A549 (cell line): Measurements from ENCODE around the gene SEPTIN10. TPM values are rescaled to one million over a fixed set of nuclear protein-coding genes. Genes with fewer than 3 reads are reported as not detected.

ENCODE experiments used
- ATAC-seq, 2 experiments: fragments of 200-7000 bp in 1 of 2; fragments of >200 bp in 1 of 2; cut with Nextera tagmentation in 1 of 2; cut with Tn5 transposase in 1 of 2; 3 replicates each; pipeline versions ENCODE4 v1.8.0 to v1.9.1; 2018 to 2020; ENCODE audit warnings: mild to moderate bottlenecking in 1 of 2, moderate library complexity in 1 of 2
- CTCF ChIA-PET: fragments of 300-600 bp; sonication (Branson Sonifier 250); formaldehyde crosslinking; extraction: SDS; loops from one replicate; lab custom pipeline; 2021; ENCODE audit warnings: antibody characterized with exemption, inconsistent platforms; lab: Yijun Ruan, JAX
- POLR2A ChIA-PET: fragments of 350-600 bp; formaldehyde crosslinking; extraction: SDS; loops from one replicate; lab custom pipeline; 2021; ENCODE audit warnings: antibody characterized with exemption, inconsistent platforms; lab: Yijun Ruan, JAX
- DNase-seq, 2 experiments: peaks; one replicate each; pipeline versions ENCODE4 v3.0.0 to v3.0.0-alpha.2; 2011 to 2016; ENCODE audit warnings: low read depth in 1 of 2, low spot score in 1 of 2
- FAIRE-seq: peaks from 2 replicates; lab custom pipeline; 2011; peaks lifted over from hg19 to GRCh38; lab: Jason Lieb, UNC
- H3K27ac ChIP-seq, 2 experiments: fragments of >200 bp; sonication (Bioruptor Twin); formaldehyde crosslinking; 3 replicates each; pipeline ENCODE4 v1.5.1; 2016 to 2017
- H3K4me1 ChIP-seq: fragments of >200 bp; sonication (Bioruptor Twin); formaldehyde crosslinking; 3 replicates; pipeline ENCODE4 v1.6.1; 2016
- H3K4me2 ChIP-seq: fragments of >200 bp; sonication (Bioruptor Twin); formaldehyde crosslinking; 3 replicates; pipeline ENCODE4 v1.6.1; 2016
- H3K4me3 ChIP-seq: fragments of >200 bp; sonication (Bioruptor Twin); formaldehyde crosslinking; 3 replicates; pipeline ENCODE4 v1.5.1; 2016
- H3K9me3 ChIP-seq: fragments of >200 bp; sonication (Bioruptor Twin); formaldehyde crosslinking; 3 replicates; pipeline ENCODE4 v1.6.1; 2016
- BCL3 ChIP-seq: fragments of >200 bp; sonication (Bioruptor Twin); formaldehyde crosslinking; IDR thresholded peaks from 3 replicates; pipeline ENCODE4 v1.6.1; 2016
- BHLHE40 ChIP-seq: IDR thresholded peaks from 2 replicates; pipeline ENCODE4 v1.6.1; 2012; ENCODE audit warnings: low read depth, low read length, inconsistent platforms
- CBX2 ChIP-seq: fragments of 200-600 bp; sonication (generic); IDR thresholded peaks from 2 replicates; pipeline ENCODE4 v1.6.1; 2016; ENCODE audit warnings: low read depth, mild to moderate bottlenecking, borderline replicate concordance
- CBX8 ChIP-seq: fragments of 200-600 bp; sonication (generic); IDR thresholded peaks from 2 replicates; pipeline ENCODE4 v1.6.1; 2016
- CHD2 ChIP-seq: fragments of 150-350 bp; IDR thresholded peaks from 2 replicates; pipeline ENCODE4 v1.6.1; 2014; ENCODE audit warnings: low read length; ENCODE audit not compliant: partially characterized antibody
- CHD4 ChIP-seq: fragments of 200-600 bp; sonication (generic); IDR thresholded peaks from 2 replicates; pipeline ENCODE4 v1.6.1; 2016; ENCODE audit warnings: antibody characterized with exemption, mild to moderate bottlenecking, borderline replicate concordance
- CTCF ChIP-seq: fragments of >200 bp; sonication (Bioruptor Twin); formaldehyde crosslinking; IDR thresholded peaks from 3 replicates; pipeline ENCODE4 v1.5.1; 2016
- E2F6 ChIP-seq: IDR thresholded peaks from 2 replicates; pipeline ENCODE4 v1.6.1; 2012; ENCODE audit warnings: low read depth, borderline replicate concordance
- EHF ChIP-seq: fragments of 250-450 bp; sonication (Bioruptor Pico); IDR thresholded peaks from 2 replicates; pipeline ENCODE4 v1.5.0; 2020; ENCODE audit warnings: mild to moderate bottlenecking
- EHMT2 ChIP-seq: fragments of 200-600 bp; sonication (generic); IDR thresholded peaks from 2 replicates; pipeline ENCODE4 v1.6.1; 2016; ENCODE audit warnings: antibody characterized with exemption, low read depth, mild to moderate bottlenecking, moderate library complexity
- EP300 ChIP-seq, 2 experiments: fragments of >200 bp; sonication (Bioruptor Twin); formaldehyde crosslinking; IDR thresholded peaks; 2 replicates in 1 of 2; 3 replicates in 1 of 2; pipeline ENCODE4 v1.6.1; 2016 to 2017
- ESRRA ChIP-seq: fragments of 150-350 bp; IDR thresholded peaks from 2 replicates; pipeline ENCODE4 v1.6.1; 2014; ENCODE audit warnings: mild to moderate bottlenecking, low read length, borderline replicate concordance
- FOSL2 ChIP-seq, 2 experiments: fragments of 450-650 bp in 1 of 2; fragments of >200 bp in 1 of 2; sonication (Bioruptor Twin) in 1 of 2; formaldehyde crosslinking; IDR thresholded peaks; 2 replicates each; pipeline versions ENCODE4 v1.5.0 to v1.6.1; 2016 to 2020; ENCODE audit warnings: mild to moderate bottlenecking in 1 of 2, moderate library complexity in 1 of 2
- FOXS1 ChIP-seq: fragments of 250-450 bp; sonication (Bioruptor Pico); IDR thresholded peaks from 2 replicates; pipeline ENCODE4 v1.5.0; 2020; ENCODE audit warnings: mild to moderate bottlenecking, moderate library complexity
- GATA3 ChIP-seq: IDR thresholded peaks from 2 replicates; pipeline ENCODE4 v1.6.1; 2012; ENCODE audit warnings: borderline replicate concordance
- HES2 ChIP-seq: fragments of >200 bp; sonication (Bioruptor Twin); formaldehyde crosslinking; IDR thresholded peaks from 2 replicates; pipeline ENCODE4 v1.6.1; 2016
- HOXA7 ChIP-seq: fragments of 250-450 bp; sonication (Bioruptor Pico); IDR thresholded peaks from 2 replicates; pipeline ENCODE4 v1.5.0; 2020; ENCODE audit warnings: mild to moderate bottlenecking, moderate library complexity
- JUN ChIP-seq, 2 experiments: fragments of >200 bp; sonication (Bioruptor Twin); formaldehyde crosslinking; IDR thresholded peaks; 2 replicates in 1 of 2; 3 replicates in 1 of 2; pipeline ENCODE4 v1.6.1; 2016 to 2017
- JUNB ChIP-seq: fragments of >200 bp; sonication (Bioruptor Twin); formaldehyde crosslinking; IDR thresholded peaks from 2 replicates; pipeline ENCODE4 v1.6.1; 2016
- MAFK ChIP-seq: fragments of 450-650 bp; IDR thresholded peaks from 2 replicates; pipeline ENCODE4 v1.6.1; 2014; ENCODE audit not compliant: partially characterized antibody
- MAZ ChIP-seq: fragments of 150-350 bp; IDR thresholded peaks from 2 replicates; pipeline ENCODE4 v1.6.1; 2014; ENCODE audit warnings: antibody characterized with exemption, low read depth, low read length, borderline replicate concordance
- NFE2L2 ChIP-seq: fragments of 150-350 bp; conservative IDR thresholded peaks from 2 replicates; pipeline ENCODE4 v1.6.1; 2014; ENCODE audit warnings: low read length
- NR3C1 ChIP-seq: fragments of >200 bp; sonication (Bioruptor Twin); formaldehyde crosslinking; IDR thresholded peaks from 3 replicates; pipeline ENCODE4 v1.6.1; 2017
- POLR2A ChIP-seq: IDR thresholded peaks from 2 replicates; pipeline ENCODE4 v1.6.1; 2012; ENCODE audit warnings: mild to moderate bottlenecking, low read length
- RARB ChIP-seq: fragments of 250-450 bp; sonication (Bioruptor Pico); IDR thresholded peaks from 2 replicates; pipeline ENCODE4 v1.8.0; 2021; ENCODE audit warnings: mild to moderate bottlenecking, moderate library complexity
- SMC3 ChIP-seq: fragments of >200 bp; sonication (Bioruptor Twin); formaldehyde crosslinking; IDR thresholded peaks from 3 replicates; pipeline ENCODE4 v1.6.1; 2018; ENCODE audit warnings: inconsistent platforms
- TFCP2L1 ChIP-seq: fragments of 250-450 bp; sonication (Bioruptor Pico); IDR thresholded peaks from 2 replicates; pipeline ENCODE4 v1.5.0; 2021; ENCODE audit warnings: mild to moderate bottlenecking
- TP53 ChIP-seq: fragments of 250-450 bp; sonication (Bioruptor Pico); IDR thresholded peaks from 2 replicates; pipeline ENCODE4 v1.5.0; 2021; ENCODE audit warnings: mild to moderate bottlenecking, moderate library complexity
- ZC3H11A ChIP-seq: fragments of 450-650 bp; IDR thresholded peaks from 2 replicates; pipeline ENCODE4 v1.6.1; 2014; ENCODE audit warnings: antibody characterized with exemption, mild to moderate bottlenecking
- ZFP36 ChIP-seq: fragments of 450-650 bp; IDR thresholded peaks from 2 replicates; pipeline ENCODE4 v1.6.1; 2014; ENCODE audit warnings: borderline replicate concordance; ENCODE audit not compliant: partially characterized antibody
- WGBS: methylation state at CpG from one replicate; pipeline ENCODE4 v1.1.6; 2017; ENCODE audit errors: missing lambda C conversion rate; 5-methylcytosine and 5-hydroxymethylcytosine counted together
- polyA plus RNA-seq, 4 experiments: library from polyadenylated mRNA; depleted of rRNA in 3 of 4; stranded (reverse); fragments of >200 nt; fragmentation: RNase III in 1 of 4; extraction: RNeasy Plus Mini Kit Qiagen cat#74134 plus additional on column Dnase treatment in 1 of 4; gene quantifications; 2 replicates in 3 of 4; 3 replicates in 1 of 4; pipeline ENCODE4 v1.2.3, GENCODE V29; 2011 to 2017

Gene SEPTIN10
- polyA plus RNA-seq, 2 of the 4 experiments (the other 2 are of a cell fraction): 87.6 to 95.0 TPM

GRCh38 chr2:109649736-109650695, 36.2 kb upstream of the SEPTIN10 start:
- Histone ChIP-seq H3K4me3 (no peak overlapping the region), H3K4me1 (peaks cover under 1% of the 10 kb centered on the region; the same call in 2 of the 3 replicates), H3K9me3 (no peaks in the 10 kb centered on the region), H3K27ac (no peak overlapping the region), H3K4me2 (no peak overlapping the region)
- ATAC-seq (no peak), FAIRE-seq (no peak), DNase-seq (no peak)
- POLR2A ChIA-PET: no interaction called here
- WGBS: 69% methylated on average over 14 of the region's 14 CpGs
- no peak for TF ChIP-seq BHLHE40
- TF ChIP-seq, all 56 proteins: peak for 0
- CTCF ChIA-PET: interaction anchor here (1.3 to 1.8 kb wide), 2 partner anchors 10 to 86 kb away, joined by 3 to 6 read pairs; no protein-coding TSS in a partner anchor

GRCh38 chr2:109648041-109648527, 34.3 kb upstream of the SEPTIN10 start:
- POLR2A ChIA-PET: no interaction called here
- peaks cover 8% of the 10 kb centered on the region for H3K4me1 ChIP-seq
- no peak for FAIRE-seq
- ATAC-seq: no peak
- TF ChIP-seq CHD2 (no peak), EP300 (IDR thresholded peaks at IDR 0.05) (no peak), GATA3 (no peak), HOXA7 (CRISPR knock-in tag) (no peak), CBX2 (no peak), FOSL2 (IDR thresholded peaks at IDR 0.05) (no peak), FOSL2 (CRISPR knock-in tag; IDR thresholded peaks at IDR 0.05) (no peak), BCL3 (no peak), JUNB (no peak), RARB (no peak), NR3C1 (no peak), CHD4 (no peak), E2F6 (no peak), SMC3 (no peak), HES2 (no peak), TFCP2L1 (CRISPR knock-in tag) (no peak), TP53 (CRISPR knock-in tag) (no peak), MAZ (no peak), BHLHE40 (no peak)
- DNase-seq: no peak
- 81% methylated on average over 8 of the region's 8 CpGs for WGBS
- H3K9me3 ChIP-seq: no peaks in the 10 kb centered on the region
- no peak overlapping the region for H3K4me3 ChIP-seq
- CTCF ChIA-PET: no interaction called here
- H3K27ac ChIP-seq: peak overlapping the region in 1 of 2 experiments; percentile 12; a peak in 1 of 6 replicates
- no peak overlapping the region for H3K4me2 ChIP-seq

- H3K4me3 ChIP-seq: no peak overlapping the region
- 92% methylated on average over 7 of the region's 7 CpGs for WGBS
- FAIRE-seq: no peak
- no peaks in the 10 kb centered on the region for H3K9me3 ChIP-seq
- CTCF ChIA-PET: no interaction called here
- H3K4me2 ChIP-seq: no peak overlapping the region
- no peak for DNase-seq
- peak overlapping the region in 1 of 2 experiments; percentile 12; a peak in 1 of 6 replicates for H3K27ac ChIP-seq
- ATAC-seq: no peak
- H3K4me1 ChIP-seq: peaks cover 8% of the 10 kb centered on the region
- POLR2A ChIA-PET: no interaction called here
- no peak for TF ChIP-seq POLR2A
- no peak for TF ChIP-seq MAZ
- no peak for TF ChIP-seq ESRRA
- no peak for TF ChIP-seq NR3C1
- no peak for TF ChIP-seq MAFK
- no peak for TF ChIP-seq CBX8
- no peak for TF ChIP-seq ZFP36
- no peak for TF ChIP-seq CHD2
- no peak for TF ChIP-seq FOXS1
- TF ChIP-seq FOSL2 (IDR thresholded peaks at IDR 0.05): no peak
- no peak for TF ChIP-seq FOSL2 (CRISPR knock-in tag; IDR thresholded peaks at IDR 0.05)
- TF ChIP-seq JUN (IDR thresholded peaks at IDR 0.05): no peak
- TF ChIP-seq ZC3H11A: no peak
- TF ChIP-seq CTCF: no peak
- TF ChIP-seq TFCP2L1 (CRISPR knock-in tag): no peak
- TF ChIP-seq BHLHE40: no peak
- TF ChIP-seq NFE2L2: no peak
- no peak for TF ChIP-seq EHMT2
- TF ChIP-seq EHF (CRISPR knock-in tag): no peak
These were observed 33.9 kb upstream of the SEPTIN10 start for GRCh38 chr2:109647636-109648035.
